HepG2 (cell line): ENCODE data around the gene ACP1. TPM values are rescaled to one million over a fixed set of nuclear protein-coding genes. Genes with fewer than 3 reads are reported as not detected.

ENCODE experiments used
- ARID4A ChIP-seq: sonication (generic); formaldehyde crosslinking; IDR thresholded peaks from 2 replicates; pipeline ENCODE4 v1.5.0; 2020; ENCODE audit warnings: mild to moderate bottlenecking, missing genetic modification reagents, borderline replicate concordance
- BORCS8-MEF2B ChIP-seq: sonication (generic); formaldehyde crosslinking; IDR thresholded peaks from 2 replicates; pipeline ENCODE4 v1.8.0; 2022; ENCODE audit warnings: mild to moderate bottlenecking, missing genetic modification reagents
- HDAC6 ChIP-seq: fragments of 200-600 bp; sonication (generic); IDR thresholded peaks from 2 replicates; pipeline ENCODE4 v1.7.0; 2017; ENCODE audit warnings: mild to moderate bottlenecking, antibody characterized with exemption, low read length, low read depth
- HOXA3 ChIP-seq: sonication (generic); formaldehyde crosslinking; IDR thresholded peaks from 2 replicates; pipeline ENCODE4 v1.5.0; 2020; ENCODE audit warnings: missing genetic modification reagents
- IKZF1 ChIP-seq: fragments of 450-650 bp; IDR thresholded peaks from 2 replicates; pipeline ENCODE4 v1.7.1; 2016
- IKZF5 ChIP-seq: IDR thresholded peaks from 2 replicates; pipeline ENCODE4 v1.6.1; 2018; ENCODE audit warnings: missing genetic modification reagents, mild to moderate bottlenecking, missing compliant biosample characterization
- NCOA1 ChIP-seq: sonication (generic); formaldehyde crosslinking; IDR thresholded peaks from 2 replicates; pipeline ENCODE4 v1.9.0; 2021; ENCODE audit warnings: missing genetic modification reagents
- NR0B2 ChIP-seq: sonication (generic); formaldehyde crosslinking; IDR thresholded peaks from 2 replicates; pipeline ENCODE4 v1.4.0; 2020; ENCODE audit warnings: mild to moderate bottlenecking, missing genetic modification reagents
- NR2F1 ChIP-seq, 2 experiments: fragments of 450-650 bp in 1 of 2; formaldehyde crosslinking in 1 of 2; IDR thresholded peaks; 2 replicates each; pipeline versions ENCODE4 v1.5.0 to v1.6.1; 2016 to 2020; ENCODE audit warnings: mild to moderate bottlenecking in 1 of 2, missing compliant biosample characterization in 1 of 2, missing genetic modification reagents in 1 of 2, moderate library complexity in 1 of 2
- ONECUT2 ChIP-seq: sonication (generic); formaldehyde crosslinking; IDR thresholded peaks from 2 replicates; pipeline ENCODE4 v1.4.0; 2020; ENCODE audit warnings: missing genetic modification reagents
- TBX3 ChIP-seq: fragments of 450-650 bp; IDR thresholded peaks from 2 replicates; pipeline ENCODE4 v1.6.1; 2017; ENCODE audit warnings: antibody characterized with exemption, mild to moderate bottlenecking, inconsistent platforms, borderline replicate concordance
- TFDP1 ChIP-seq: IDR thresholded peaks from 2 replicates; pipeline ENCODE4 v1.6.1; 2016; ENCODE audit warnings: missing compliant biosample characterization, missing genetic modification reagents, borderline replicate concordance
- TOE1 ChIP-seq: sonication (generic); formaldehyde crosslinking; IDR thresholded peaks from 2 replicates; pipeline ENCODE4 v1.4.0; 2020; ENCODE audit warnings: mild to moderate bottlenecking, missing genetic modification reagents
- WIZ ChIP-seq: sonication (generic); formaldehyde crosslinking; IDR thresholded peaks from 2 replicates; pipeline ENCODE4 v1.5.1; 2020; ENCODE audit warnings: mild to moderate bottlenecking, missing genetic modification reagents
- ZBTB25 ChIP-seq: IDR thresholded peaks from 2 replicates; pipeline ENCODE4 v1.6.1; 2018; ENCODE audit warnings: missing genetic modification reagents
- ZNF720 ChIP-seq: sonication (generic); formaldehyde crosslinking; IDR thresholded peaks from 2 replicates; pipeline ENCODE4 v1.4.0; 2020; ENCODE audit warnings: missing genetic modification reagents
- ZNF737 ChIP-seq: sonication (generic); formaldehyde crosslinking; IDR thresholded peaks from 2 replicates; pipeline ENCODE4 v1.5.0; 2020; ENCODE audit warnings: missing genetic modification reagents, mild to moderate bottlenecking, borderline replicate concordance
- ZNF768 ChIP-seq: sonication (generic); formaldehyde crosslinking; IDR thresholded peaks from 2 replicates; pipeline ENCODE4 v1.4.0; 2020; ENCODE audit warnings: missing genetic modification reagents
- ZSCAN5A ChIP-seq: sonication (generic); formaldehyde crosslinking; IDR thresholded peaks from 2 replicates; pipeline ENCODE4 v1.8.0; 2022; ENCODE audit warnings: mild to moderate bottlenecking, missing genetic modification reagents, borderline replicate concordance
- polyA plus RNA-seq, 8 experiments: library from polyadenylated mRNA; depleted of rRNA in 3 of 8; stranded (reverse) in 7 of 8; unstranded in 1 of 8; fragments of >200 nt; fragmentation: Illumina TruSeq in 4 of 8; extraction: Trizol in 4 of 8; gene quantifications; 2 replicates each; pipeline versions ENCODE4 v1.2.1 to v1.2.3, GENCODE V29; 2011 to 2016; ENCODE audit warnings: low read depth in 4 of 8, missing spikeins in 1 of 8, mixed read lengths in 1 of 8; ENCODE audit not compliant: insufficient read depth in 1 of 8
- total RNA-seq, 5 experiments: library from RNA; depleted of rRNA; stranded (reverse); fragments of >200 nt; fragmentation: Illumina TruSeq; extraction: Trizol; gene quantifications; 2 replicates each; pipeline ENCODE4 v1.2.3, GENCODE V29; 2016; ENCODE audit warnings: low read depth in 1 of 5

ACP1 gene
- total and polyA plus RNA-seq, 2 of the 13 experiments (the other 11 are each of a cell fraction or from before 2014, with no cell fraction given): 246 to 348 TPM

- peak; percentile 39; the same call in 1 of the 2 replicates for TF ChIP-seq ARID4A (CRISPR knock-in tag)
- TF ChIP-seq TOE1 (CRISPR knock-in tag): no peak
- no peak for TF ChIP-seq IKZF1
- TF ChIP-seq HOXA3 (CRISPR knock-in tag): 0 out of 2 replicates have a peak, but pooled peaks have one; percentile 7
- TF ChIP-seq ZNF737 (CRISPR knock-in tag): no peak
- TF ChIP-seq TFDP1: peak; percentile 63; the same call in 1 of the 2 replicates
- no peak for TF ChIP-seq ZNF720 (CRISPR knock-in tag)
- TF ChIP-seq ZNF768 (CRISPR knock-in tag): 0 out of 2 replicates have a peak, but pooled peaks have one; percentile 5
- peak; percentile 76; the same call in 1 of the 2 replicates for TF ChIP-seq ZSCAN5A (CRISPR knock-in tag)
- 0 out of 2 replicates have a peak, but pooled peaks have one; percentile 33 for TF ChIP-seq IKZF5 (CRISPR knock-in tag)
- peak; percentile 73; the same call in 1 of the 2 replicates for TF ChIP-seq HDAC6
- 0 out of 2 replicates have a peak, but pooled peaks have one; percentile 11 for TF ChIP-seq TBX3
- no peak for TF ChIP-seq WIZ
- TF ChIP-seq NR0B2 (CRISPR knock-in tag): 0 out of 2 replicates have a peak, but pooled peaks have one; percentile 20
- TF ChIP-seq NR2F1 (CRISPR knock-in tag; IDR thresholded peaks at IDR 0.05): no peak
- TF ChIP-seq NCOA1 (CRISPR knock-in tag): no peak
- TF ChIP-seq ZBTB25: 0 out of 2 replicates have a peak, but pooled peaks have one; percentile 16
- TF ChIP-seq BORCS8-MEF2B (CRISPR knock-in tag): peak; percentile 22; the same call in 1 of the 2 replicates
- no peak for TF ChIP-seq ONECUT2 (CRISPR knock-in tag)
Measured at GRCh38 chr2:289362-290089, 24.8 kb downstream of the ACP1 start (continued).
